ENCODE measurements around the gene HEATR9.

DNA sequence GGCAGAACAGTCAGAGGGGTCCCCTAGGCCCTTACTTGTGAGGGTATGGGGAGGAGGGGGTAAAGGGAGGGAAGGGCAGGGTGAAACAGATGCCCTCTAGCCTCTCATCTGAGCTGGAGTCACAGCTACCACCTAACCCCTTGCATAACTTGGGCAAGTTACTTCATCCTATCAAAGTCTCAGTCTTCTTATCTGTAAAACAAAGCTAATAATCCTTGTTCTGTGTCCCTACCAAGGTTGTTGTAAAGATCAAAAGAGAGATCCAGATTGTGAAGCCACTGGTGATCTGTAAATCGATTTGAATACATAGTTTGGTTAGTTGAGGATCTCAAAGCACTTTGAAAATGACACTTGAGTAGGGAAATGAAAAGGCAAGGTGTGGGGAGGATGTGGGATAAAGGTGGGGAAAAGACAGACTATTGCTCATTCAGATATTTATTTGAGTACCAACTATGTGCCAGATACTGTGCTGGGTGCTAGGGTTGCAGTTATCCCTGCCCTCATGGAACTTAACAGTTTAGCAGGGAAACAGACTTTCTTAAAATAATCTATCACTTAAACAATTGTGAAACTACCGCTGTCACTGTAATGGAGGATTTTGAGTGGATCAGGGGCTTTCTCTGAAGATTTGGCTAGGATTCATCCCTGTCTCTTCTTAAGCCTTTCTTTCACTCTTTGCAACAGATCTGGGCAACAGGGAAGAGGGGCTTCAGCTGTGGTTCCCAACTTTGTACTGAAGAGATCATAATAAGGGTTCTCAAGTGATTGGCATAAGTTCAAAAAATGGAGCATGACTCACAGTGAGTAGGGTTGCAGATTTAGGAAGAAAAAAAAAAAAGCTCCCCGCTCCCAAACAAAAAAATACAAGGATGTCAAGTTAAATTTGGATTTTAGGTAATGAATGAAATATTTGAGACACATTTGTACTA lies 3.0 kb downstream of the HEATR9 start:
- TF ChIP-seq ZFP30 (CRISPR knock-in tag; IDR thresholded peaks at IDR 0.05) = no peak
- TF ChIP-seq TCF4 (CRISPR knock-in tag; IDR thresholded peaks at IDR 0.05; ENCODE audit: borderline replicate concordance) = no peak
- TF ChIP-seq ZFP3 (CRISPR knock-in tag; IDR thresholded peaks at IDR 0.05) = no peak
- TF ChIP-seq, protein P1, sequence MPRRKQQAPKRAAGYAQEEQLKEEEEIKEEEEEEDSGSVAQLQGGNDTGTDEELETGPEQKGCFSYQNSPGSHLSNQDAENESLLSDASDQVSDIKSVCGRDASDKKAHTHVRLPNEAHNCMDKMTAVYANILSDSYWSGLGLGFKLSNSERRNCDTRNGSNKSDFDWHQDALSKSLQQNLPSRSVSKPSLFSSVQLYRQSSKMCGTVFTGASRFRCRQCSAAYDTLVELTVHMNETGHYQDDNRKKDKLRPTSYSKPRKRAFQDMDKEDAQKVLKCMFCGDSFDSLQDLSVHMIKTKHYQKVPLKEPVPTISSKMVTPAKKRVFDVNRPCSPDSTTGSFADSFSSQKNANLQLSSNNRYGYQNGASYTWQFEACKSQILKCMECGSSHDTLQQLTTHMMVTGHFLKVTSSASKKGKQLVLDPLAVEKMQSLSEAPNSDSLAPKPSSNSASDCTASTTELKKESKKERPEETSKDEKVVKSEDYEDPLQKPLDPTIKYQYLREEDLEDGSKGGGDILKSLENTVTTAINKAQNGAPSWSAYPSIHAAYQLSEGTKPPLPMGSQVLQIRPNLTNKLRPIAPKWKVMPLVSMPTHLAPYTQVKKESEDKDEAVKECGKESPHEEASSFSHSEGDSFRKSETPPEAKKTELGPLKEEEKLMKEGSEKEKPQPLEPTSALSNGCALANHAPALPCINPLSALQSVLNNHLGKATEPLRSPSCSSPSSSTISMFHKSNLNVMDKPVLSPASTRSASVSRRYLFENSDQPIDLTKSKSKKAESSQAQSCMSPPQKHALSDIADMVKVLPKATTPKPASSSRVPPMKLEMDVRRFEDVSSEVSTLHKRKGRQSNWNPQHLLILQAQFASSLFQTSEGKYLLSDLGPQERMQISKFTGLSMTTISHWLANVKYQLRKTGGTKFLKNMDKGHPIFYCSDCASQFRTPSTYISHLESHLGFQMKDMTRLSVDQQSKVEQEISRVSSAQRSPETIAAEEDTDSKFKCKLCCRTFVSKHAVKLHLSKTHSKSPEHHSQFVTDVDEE (CRISPR knock-in tag; IDR thresholded peaks at IDR 0.05) = no peak
- TF ChIP-seq, protein P2, sequence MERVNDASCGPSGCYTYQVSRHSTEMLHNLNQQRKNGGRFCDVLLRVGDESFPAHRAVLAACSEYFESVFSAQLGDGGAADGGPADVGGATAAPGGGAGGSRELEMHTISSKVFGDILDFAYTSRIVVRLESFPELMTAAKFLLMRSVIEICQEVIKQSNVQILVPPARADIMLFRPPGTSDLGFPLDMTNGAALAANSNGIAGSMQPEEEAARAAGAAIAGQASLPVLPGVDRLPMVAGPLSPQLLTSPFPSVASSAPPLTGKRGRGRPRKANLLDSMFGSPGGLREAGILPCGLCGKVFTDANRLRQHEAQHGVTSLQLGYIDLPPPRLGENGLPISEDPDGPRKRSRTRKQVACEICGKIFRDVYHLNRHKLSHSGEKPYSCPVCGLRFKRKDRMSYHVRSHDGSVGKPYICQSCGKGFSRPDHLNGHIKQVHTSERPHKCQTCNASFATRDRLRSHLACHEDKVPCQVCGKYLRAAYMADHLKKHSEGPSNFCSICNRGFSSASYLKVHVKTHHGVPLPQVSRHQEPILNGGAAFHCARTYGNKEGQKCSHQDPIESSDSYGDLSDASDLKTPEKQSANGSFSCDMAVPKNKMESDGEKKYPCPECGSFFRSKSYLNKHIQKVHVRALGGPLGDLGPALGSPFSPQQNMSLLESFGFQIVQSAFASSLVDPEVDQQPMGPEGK (CRISPR knock-in tag; IDR thresholded peaks at IDR 0.05; ENCODE audit: borderline replicate concordance) = no peak
- TF ChIP-seq TOX (CRISPR knock-in tag; IDR thresholded peaks at IDR 0.05; ENCODE audit: borderline replicate concordance) = no peak
- TF ChIP-seq CSDC2 (CRISPR knock-in tag; IDR thresholded peaks at IDR 0.05) = no peak
- TF ChIP-seq GLIS3 (CRISPR knock-in tag; IDR thresholded peaks at IDR 0.05) = no peak
- TF ChIP-seq ZNF8 (CRISPR knock-in tag; IDR thresholded peaks at IDR 0.05) = no peak
- TF ChIP-seq ZNF565 (CRISPR knock-in tag; conservative IDR thresholded peaks at IDR 0.05; ENCODE audit: low read depth) = no peak
- TF ChIP-seq, protein P3, sequence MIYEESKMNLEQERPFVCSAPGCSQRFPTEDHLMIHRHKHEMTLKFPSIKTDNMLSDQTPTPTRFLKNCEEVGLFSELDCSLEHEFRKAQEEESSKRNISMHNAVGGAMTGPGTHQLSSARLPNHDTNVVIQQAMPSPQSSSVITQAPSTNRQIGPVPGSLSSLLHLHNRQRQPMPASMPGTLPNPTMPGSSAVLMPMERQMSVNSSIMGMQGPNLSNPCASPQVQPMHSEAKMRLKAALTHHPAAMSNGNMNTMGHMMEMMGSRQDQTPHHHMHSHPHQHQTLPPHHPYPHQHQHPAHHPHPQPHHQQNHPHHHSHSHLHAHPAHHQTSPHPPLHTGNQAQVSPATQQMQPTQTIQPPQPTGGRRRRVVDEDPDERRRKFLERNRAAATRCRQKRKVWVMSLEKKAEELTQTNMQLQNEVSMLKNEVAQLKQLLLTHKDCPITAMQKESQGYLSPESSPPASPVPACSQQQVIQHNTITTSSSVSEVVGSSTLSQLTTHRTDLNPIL (CRISPR knock-in tag; IDR thresholded peaks at IDR 0.05; ENCODE audit: low read depth) = no peak
- TF ChIP-seq, protein P4, sequence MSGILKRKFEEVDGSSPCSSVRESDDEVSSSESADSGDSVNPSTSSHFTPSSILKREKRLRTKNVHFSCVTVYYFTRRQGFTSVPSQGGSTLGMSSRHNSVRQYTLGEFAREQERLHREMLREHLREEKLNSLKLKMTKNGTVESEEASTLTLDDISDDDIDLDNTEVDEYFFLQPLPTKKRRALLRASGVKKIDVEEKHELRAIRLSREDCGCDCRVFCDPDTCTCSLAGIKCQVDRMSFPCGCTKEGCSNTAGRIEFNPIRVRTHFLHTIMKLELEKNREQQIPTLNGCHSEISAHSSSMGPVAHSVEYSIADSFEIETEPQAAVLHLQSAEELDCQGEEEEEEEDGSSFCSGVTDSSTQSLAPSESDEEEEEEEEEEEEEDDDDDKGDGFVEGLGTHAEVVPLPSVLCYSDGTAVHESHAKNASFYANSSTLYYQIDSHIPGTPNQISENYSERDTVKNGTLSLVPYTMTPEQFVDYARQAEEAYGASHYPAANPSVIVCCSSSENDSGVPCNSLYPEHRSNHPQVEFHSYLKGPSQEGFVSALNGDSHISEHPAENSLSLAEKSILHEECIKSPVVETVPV (CRISPR knock-in tag; IDR thresholded peaks at IDR 0.05) = no peak
- no peak for TF ChIP-seq SNAI2 (CRISPR knock-in tag; IDR thresholded peaks at IDR 0.05)
